CD14-positive monocyte (primary cell): ENCODE results near the gene ZNF473. TPM values are rescaled to one million over a fixed set of nuclear protein-coding genes. Genes with fewer than 3 reads are reported as not detected.

Source experiments
- DNase-seq, 3 donors: peaks; one replicate each; pipeline ENCODE4 v3.0.0-alpha.2; 2011 to 2022
- H2AFZ ChIP-seq: 2 replicates; pipeline ENCODE4 v1.6.0; 2012; ENCODE audit warnings: mild to moderate bottlenecking, low read depth, low read length, inconsistent platforms; ENCODE audit not compliant: insufficient read depth, poor library complexity, severe bottlenecking
- H3K27ac ChIP-seq, 2 donors: 1 replicate in 1 of 2; 2 replicates in 1 of 2; pipeline ENCODE4 v1.5.1; 2012 to 2013; ENCODE audit warnings: low read length in 2 of 2, control low read depth in 1 of 2, inconsistent platforms in 1 of 2, low read depth in 1 of 2, mild to moderate bottlenecking in 1 of 2
- H3K27me3 ChIP-seq, 2 donors: one replicate each; pipeline versions ENCODE4 v1.6.0 to v1.6.1; 2011 to 2013; ENCODE audit warnings: low read length in 2 of 2; ENCODE audit not compliant: control insufficient read depth in 2 of 2, insufficient read depth in 2 of 2
- H3K36me3 ChIP-seq, 2 donors: replicated peaks in 1 of 2; 1 replicate in 1 of 2; 2 replicates in 1 of 2; pipeline versions ENCODE4 v1.5.1 to v1.6.1; 2012 to 2013; ENCODE audit warnings: low read length in 2 of 2, control low read depth in 1 of 2, inconsistent platforms in 1 of 2, mild to moderate bottlenecking in 1 of 2; ENCODE audit not compliant: insufficient read depth in 2 of 2, control insufficient read depth in 1 of 2
- H3K4me1 ChIP-seq, 2 donors: 1 replicate in 1 of 2; 2 replicates in 1 of 2; pipeline versions ENCODE4 v1.5.1 to v1.6.1; 2012 to 2013; ENCODE audit warnings: low read length in 2 of 2, control low read depth in 1 of 2, inconsistent platforms in 1 of 2, mild to moderate bottlenecking in 1 of 2, moderate library complexity in 1 of 2; ENCODE audit not compliant: insufficient read depth in 2 of 2, control insufficient read depth in 1 of 2
- H3K4me2 ChIP-seq: replicated peaks from 2 replicates; pipeline ENCODE3; 2012; ENCODE audit warnings: low read length, moderate library complexity, mild to moderate bottlenecking; ENCODE audit not compliant: poor library complexity, severe bottlenecking; ENCODE audit errors: extremely low read depth
- H3K4me3 ChIP-seq, 3 experiments: fragments of 200-600 bp in 1 of 3; sonication (generic) in 1 of 3; replicated peaks in 1 of 3; 1 replicate in 2 of 3; 2 replicates in 1 of 3; pipeline ENCODE4 v1.5.1; 2011 to 2013; ENCODE audit warnings: low read length in 3 of 3, mild to moderate bottlenecking in 3 of 3, control low read depth in 2 of 3, low read depth in 2 of 3, inconsistent platforms in 1 of 3, moderate library complexity in 1 of 3
- H3K79me2 ChIP-seq: 2 replicates; pipeline ENCODE4 v1.6.0; 2012; ENCODE audit warnings: mild to moderate bottlenecking, control low read depth, inconsistent platforms, low read length, moderate library complexity; ENCODE audit not compliant: insufficient read depth
- H3K9ac ChIP-seq: 2 replicates; pipeline ENCODE4 v1.6.0; 2017; ENCODE audit warnings: low read length, mild to moderate bottlenecking; ENCODE audit not compliant: insufficient read depth, poor library complexity, severe bottlenecking
- H3K9me3 ChIP-seq, 2 donors: replicated peaks in 1 of 2; 1 replicate in 1 of 2; 2 replicates in 1 of 2; pipeline versions ENCODE4 v1.5.1 to v1.6.1; 2012 to 2013; ENCODE audit warnings: low read length in 2 of 2, control low read depth in 1 of 2; ENCODE audit not compliant: control insufficient read depth in 1 of 2, insufficient read depth in 1 of 2
- H4K20me1 ChIP-seq: 2 replicates; pipeline ENCODE4 v1.6.0; 2012; ENCODE audit warnings: mild to moderate bottlenecking, low read length, control low read depth, moderate library complexity; ENCODE audit not compliant: insufficient read depth
- H3K27ac Mint-ChIP-seq, 7 donors: one replicate each; pipeline ENCODE4 v1.8.0; 2020; ENCODE audit warnings: mild to moderate bottlenecking in 7 of 7, mixed read lengths in 7 of 7, moderate library complexity in 6 of 7, inconsistent platforms in 2 of 7
- H3K27me3 Mint-ChIP-seq, 3 donors: one replicate each; pipeline ENCODE4 v1.8.0; 2021 to 2022; ENCODE audit warnings: low read depth in 3 of 3, mild to moderate bottlenecking in 3 of 3, mixed read lengths in 3 of 3, moderate library complexity in 3 of 3, inconsistent platforms in 1 of 3
- H3K36me3 Mint-ChIP-seq, 2 donors: one replicate each; pipeline ENCODE4 v1.8.0; 2020; ENCODE audit warnings: mixed read lengths in 2 of 2, inconsistent platforms in 1 of 2, mild to moderate bottlenecking in 1 of 2
- H3K4me1 Mint-ChIP-seq: one replicate; pipeline ENCODE4 v1.8.0; 2020; ENCODE audit warnings: mild to moderate bottlenecking, mixed read lengths
- H3K4me3 Mint-ChIP-seq, 2 donors: one replicate each; pipeline ENCODE4 v1.8.0; 2020; ENCODE audit warnings: mild to moderate bottlenecking in 2 of 2, mixed read lengths in 2 of 2, moderate library complexity in 1 of 2
- H3K9me3 Mint-ChIP-seq, 7 donors: one replicate each; pipeline ENCODE4 v1.8.0; 2020 to 2022; ENCODE audit warnings: mixed read lengths in 7 of 7, mild to moderate bottlenecking in 6 of 7, moderate library complexity in 6 of 7, inconsistent platforms in 2 of 7
- WGBS: methylation state at CpG from one replicate; pipeline ENCODE4 v1.1.5; 2013; ENCODE audit warnings: missing lambda C conversion rate; ENCODE audit not compliant: insufficient coverage; 5-methylcytosine and 5-hydroxymethylcytosine counted together
- intact Hi-C, 2 donors: fragments of 100-400 bp; cut with micrococcal nuclease; formaldehyde crosslinking; loops; one replicate each; pipeline versions ENCODE4 v1.15.0 to v1.15.1; 2023
- polyA plus RNA-seq, 3 donors: library from polyadenylated mRNA; depleted of rRNA in 1 of 3; unstranded in 2 of 3; stranded (reverse) in 1 of 3; fragments of 300-500 nt in 2 of 3; fragments of >200 nt in 1 of 3; fragmentation: Illumina TruSeq in 2 of 3; gene quantifications; 1 replicate in 2 of 3; 2 replicates in 1 of 3; pipeline ENCODE4 v1.2.3, GENCODE V29; 2012 to 2021
- TF ChIP-seq, protein P1 (sequence below): fragments of 200-600 bp; IDR thresholded peaks from one replicate; pipeline ENCODE4 v1.8.0; 2022; ENCODE audit warnings: antibody characterized with exemption, mild to moderate bottlenecking

ZNF473 gene
- polyA plus RNA-seq, 3 donors, result 0.73 to 2.3 (median 1.6) TPM

DNA sequence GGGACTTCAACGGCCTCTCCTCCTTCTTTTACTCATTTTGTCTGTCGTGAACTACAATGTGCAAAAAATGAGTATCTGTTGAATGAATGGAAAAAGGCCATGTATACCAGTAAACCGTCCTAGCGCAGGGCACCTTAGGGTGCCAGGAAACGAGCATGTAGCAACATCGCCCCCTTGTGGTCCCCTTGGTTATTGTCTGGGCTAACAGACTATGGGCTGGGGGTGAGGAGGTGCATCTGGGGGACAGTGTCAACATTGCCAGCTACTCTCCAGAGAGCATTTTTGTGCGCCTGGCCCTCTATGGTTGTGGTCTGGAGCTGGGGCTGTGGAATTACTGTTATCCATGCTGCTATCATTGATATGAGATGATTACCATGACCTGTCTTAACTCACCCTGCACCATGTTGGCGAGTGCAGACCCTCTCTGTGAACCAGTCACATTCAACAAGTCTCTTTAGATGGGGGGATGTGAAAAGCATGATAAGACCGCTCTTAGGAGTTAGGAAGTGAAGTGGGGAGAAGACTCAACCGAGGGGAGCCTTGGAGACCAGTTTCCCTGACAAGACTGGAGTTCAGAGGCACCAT, 42.1 kb upstream of the ZNF473 start:
- Histone ChIP-seq H3K4me1 (peaks cover 0 to 8% of the 10 kb centered on the region in 2 donors), H3K36me3 (peaks cover 36 to 77% of the 10 kb centered on the region in 2 donors), H4K20me1 (peaks cover 55% of the 10 kb centered on the region), H3K79me2 (no peaks in the 10 kb centered on the region), H3K27me3 (no peaks in the 10 kb centered on the region), H2AFZ (no peak overlapping the region), H3K4me3 (no peak overlapping the region), H3K9ac (no peak overlapping the region), H3K4me2 (no peak overlapping the region), H3K9me3 (peaks cover 0 to 3% of the 10 kb centered on the region in 2 donors), H3K27ac (no peak overlapping the region)
- Mint-ChIP-seq H3K4me1 (peaks cover 10% of the 10 kb centered on the region), H3K27ac (peak overlapping the region in 2 of 7 donors; percentile 35 to 69), H3K4me3 (no peak overlapping the region), H3K9me3 (peaks cover 0 to 5% (median 0%) of the 10 kb centered on the region in 7 donors), H3K36me3 (peaks cover 61 to 87% of the 10 kb centered on the region in 2 donors), H3K27me3 (peaks cover 0 to 7% (median 2%) of the 10 kb centered on the region in 3 donors)
- TF ChIP-seq, protein P1, sequence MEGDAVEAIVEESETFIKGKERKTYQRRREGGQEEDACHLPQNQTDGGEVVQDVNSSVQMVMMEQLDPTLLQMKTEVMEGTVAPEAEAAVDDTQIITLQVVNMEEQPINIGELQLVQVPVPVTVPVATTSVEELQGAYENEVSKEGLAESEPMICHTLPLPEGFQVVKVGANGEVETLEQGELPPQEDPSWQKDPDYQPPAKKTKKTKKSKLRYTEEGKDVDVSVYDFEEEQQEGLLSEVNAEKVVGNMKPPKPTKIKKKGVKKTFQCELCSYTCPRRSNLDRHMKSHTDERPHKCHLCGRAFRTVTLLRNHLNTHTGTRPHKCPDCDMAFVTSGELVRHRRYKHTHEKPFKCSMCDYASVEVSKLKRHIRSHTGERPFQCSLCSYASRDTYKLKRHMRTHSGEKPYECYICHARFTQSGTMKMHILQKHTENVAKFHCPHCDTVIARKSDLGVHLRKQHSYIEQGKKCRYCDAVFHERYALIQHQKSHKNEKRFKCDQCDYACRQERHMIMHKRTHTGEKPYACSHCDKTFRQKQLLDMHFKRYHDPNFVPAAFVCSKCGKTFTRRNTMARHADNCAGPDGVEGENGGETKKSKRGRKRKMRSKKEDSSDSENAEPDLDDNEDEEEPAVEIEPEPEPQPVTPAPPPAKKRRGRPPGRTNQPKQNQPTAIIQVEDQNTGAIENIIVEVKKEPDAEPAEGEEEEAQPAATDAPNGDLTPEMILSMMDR, result peak; percentile 94
- 50% methylated on average over 6 of the region's 10 CpGs for WGBS
- DNase-seq, result peak; percentile 68 to 80 (median 77)
- intact Hi-C loops, result loop anchor here (1.0 kb wide), 1 partner anchor 46 kb away; no protein-coding TSS in a partner anchor

DNA sequence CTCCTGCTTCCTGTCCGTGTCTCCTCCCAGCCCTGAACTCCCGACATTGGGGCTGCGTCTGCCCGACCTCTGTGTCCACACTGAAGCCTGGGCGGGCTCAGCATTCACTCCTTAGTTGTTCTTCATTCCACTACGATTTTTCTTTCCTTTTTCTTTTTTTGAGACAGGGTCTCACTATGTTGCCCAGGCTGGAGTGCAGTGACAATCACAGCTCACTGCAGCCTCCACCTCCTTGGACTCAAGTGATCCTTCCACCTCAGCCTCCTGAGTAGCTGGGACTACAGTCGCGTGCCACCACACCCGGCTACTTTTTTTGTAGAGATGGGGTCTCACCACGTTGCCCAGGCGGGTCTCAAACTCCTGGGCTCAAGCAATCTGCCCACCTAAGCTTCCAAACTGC, 41.3 kb upstream of the ZNF473 start:
- Histone ChIP-seq H2AFZ (no peak overlapping the region), H3K36me3 (peaks cover 33 to 77% of the 10 kb centered on the region in 2 donors), H3K79me2 (no peaks in the 10 kb centered on the region), H4K20me1 (peaks cover 63% of the 10 kb centered on the region), H3K4me1 (peaks cover 0 to 8% of the 10 kb centered on the region in 2 donors), H3K9me3 (peaks cover 0 to 3% of the 10 kb centered on the region in 2 donors), H3K4me2 (no peak overlapping the region), H3K27me3 (no peaks in the 10 kb centered on the region), H3K4me3 (no peak overlapping the region), H3K27ac (no peak overlapping the region), H3K9ac (no peak overlapping the region)
- Mint-ChIP-seq H3K27ac (no peak overlapping the region), H3K27me3 (peaks cover 0 to 7% (median 2%) of the 10 kb centered on the region in 3 donors), H3K9me3 (peaks cover 0 to 5% (median 0%) of the 10 kb centered on the region in 7 donors), H3K36me3 (peaks cover 62 to 87% of the 10 kb centered on the region in 2 donors), H3K4me3 (no peak overlapping the region), H3K4me1 (peaks cover 10% of the 10 kb centered on the region)
- WGBS, result 95% methylated on average over 11 of the region's 11 CpGs
- no peak for DNase-seq
- TF ChIP-seq, protein P1, result no peak
- intact Hi-C loops, result no loop called here
